Type B pancreatic cell (in vitro differentiated cells): Measurements from ENCODE around the gene ASB5. TPM values are rescaled to one million over a fixed set of nuclear protein-coding genes. Genes with fewer than 3 reads are reported as not detected.
"Not testable (repeated sequence)": the region's sequence is repeated elsewhere in the genome, so short reads cannot be mapped to it uniquely, and the experiment has no call there.

Experiments
- DNase-seq: peaks from one replicate; pipeline ENCODE4 v3.0.0; 2021; ENCODE audit warnings: mixed read lengths; ENCODE audit not compliant: unreplicated experiment; ENCODE audit errors: extremely low spot score
- H3K27ac Mint-ChIP-seq: 2 replicates; pipeline ENCODE4 v1.8.0; 2021; ENCODE audit warnings: mild to moderate bottlenecking, mixed read lengths
- H3K27me3 Mint-ChIP-seq: 2 replicates; pipeline ENCODE4 v1.8.0; 2021; ENCODE audit warnings: mixed read lengths
- H3K36me3 Mint-ChIP-seq: 2 replicates; pipeline ENCODE4 v1.8.0; 2021; ENCODE audit warnings: mixed read lengths
- H3K4me1 Mint-ChIP-seq: one replicate; pipeline ENCODE4 v1.8.0; 2021; ENCODE audit warnings: mixed read lengths; ENCODE audit not compliant: unreplicated experiment
- H3K4me3 Mint-ChIP-seq: 2 replicates; pipeline ENCODE4 v1.8.0; 2021; ENCODE audit warnings: mild to moderate bottlenecking, mixed read lengths
- H3K9me3 Mint-ChIP-seq: 2 replicates; pipeline ENCODE4 v1.8.0; 2021; ENCODE audit warnings: mixed read lengths
- total RNA-seq: library from RNA; stranded (reverse); gene quantifications from 2 replicates; pipeline ENCODE4 v1.2.1, GENCODE V29; 2021; ENCODE audit warnings: low replicate concordance
- TF ChIP-seq, protein P1 (sequence below): fragments of 200-600 bp; sonication (generic); conservative IDR thresholded peaks from 2 replicates; pipeline ENCODE4 v1.5.0; 2021; ENCODE audit warnings: antibody characterized with exemption, mild to moderate bottlenecking

Gene ASB5
- total RNA-seq, 1 donor from 2014 or later = not detected

DNA sequence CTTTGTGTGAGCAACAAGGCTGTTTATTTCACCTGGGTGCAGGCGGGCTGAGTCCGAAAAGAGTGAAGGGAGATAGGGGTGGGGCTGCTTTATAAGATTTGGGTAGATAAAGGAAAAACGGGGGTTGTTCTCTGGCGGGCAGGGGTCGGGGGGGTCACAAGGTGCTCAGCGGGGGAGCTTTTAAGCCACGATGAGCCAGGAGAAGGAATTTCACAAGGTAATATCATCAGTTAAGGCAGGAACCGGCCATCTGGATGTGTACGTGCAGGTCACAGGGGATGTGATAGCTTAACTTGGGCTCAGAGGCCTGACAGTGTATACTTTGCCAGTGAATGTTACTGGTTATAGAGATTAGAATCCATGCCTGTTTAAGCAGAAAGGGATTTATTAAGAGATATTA, 31.0 kb upstream of the ASB5 start:
- Mint-ChIP-seq H3K9me3 (no peaks in the 10 kb centered on the region), H3K36me3 (no peaks in the 10 kb centered on the region), H3K27ac (no peak overlapping the region), H3K4me3 (no peak overlapping the region), H3K27me3 (no peaks in the 10 kb centered on the region), H3K4me1 (no peaks in the 10 kb centered on the region)
- no peak for DNase-seq
- TF ChIP-seq, protein P1, sequence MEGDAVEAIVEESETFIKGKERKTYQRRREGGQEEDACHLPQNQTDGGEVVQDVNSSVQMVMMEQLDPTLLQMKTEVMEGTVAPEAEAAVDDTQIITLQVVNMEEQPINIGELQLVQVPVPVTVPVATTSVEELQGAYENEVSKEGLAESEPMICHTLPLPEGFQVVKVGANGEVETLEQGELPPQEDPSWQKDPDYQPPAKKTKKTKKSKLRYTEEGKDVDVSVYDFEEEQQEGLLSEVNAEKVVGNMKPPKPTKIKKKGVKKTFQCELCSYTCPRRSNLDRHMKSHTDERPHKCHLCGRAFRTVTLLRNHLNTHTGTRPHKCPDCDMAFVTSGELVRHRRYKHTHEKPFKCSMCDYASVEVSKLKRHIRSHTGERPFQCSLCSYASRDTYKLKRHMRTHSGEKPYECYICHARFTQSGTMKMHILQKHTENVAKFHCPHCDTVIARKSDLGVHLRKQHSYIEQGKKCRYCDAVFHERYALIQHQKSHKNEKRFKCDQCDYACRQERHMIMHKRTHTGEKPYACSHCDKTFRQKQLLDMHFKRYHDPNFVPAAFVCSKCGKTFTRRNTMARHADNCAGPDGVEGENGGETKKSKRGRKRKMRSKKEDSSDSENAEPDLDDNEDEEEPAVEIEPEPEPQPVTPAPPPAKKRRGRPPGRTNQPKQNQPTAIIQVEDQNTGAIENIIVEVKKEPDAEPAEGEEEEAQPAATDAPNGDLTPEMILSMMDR = no peak

DNA sequence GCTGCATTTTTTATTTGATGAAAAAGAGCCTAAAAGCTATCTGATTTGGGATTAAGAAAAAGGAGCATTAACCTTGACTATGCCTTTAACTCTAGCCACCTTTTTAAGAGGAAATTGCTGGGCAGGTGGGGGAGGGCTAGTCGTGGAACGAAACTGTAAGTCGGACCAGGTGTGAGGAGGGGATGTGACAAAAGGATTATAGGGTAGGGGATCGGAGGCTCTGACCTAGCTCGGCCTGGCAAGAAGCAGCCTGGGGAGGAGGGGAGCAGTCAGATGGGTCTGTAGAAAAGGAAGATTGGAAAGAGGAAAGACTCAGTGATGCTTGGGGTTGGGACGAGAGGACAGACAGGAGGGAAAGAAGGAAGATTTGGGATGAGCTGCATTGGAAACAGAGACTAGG, 29.6 kb upstream of the ASB5 start:
- TF ChIP-seq, protein P1 = no peak
- Mint-ChIP-seq H3K36me3 (no peaks in the 10 kb centered on the region), H3K27ac (no peak overlapping the region), H3K4me1 (no peaks in the 10 kb centered on the region), H3K27me3 (no peaks in the 10 kb centered on the region), H3K9me3 (no peaks in the 10 kb centered on the region), H3K4me3 (no peak overlapping the region)
- DNase-seq = no peak

DNA sequence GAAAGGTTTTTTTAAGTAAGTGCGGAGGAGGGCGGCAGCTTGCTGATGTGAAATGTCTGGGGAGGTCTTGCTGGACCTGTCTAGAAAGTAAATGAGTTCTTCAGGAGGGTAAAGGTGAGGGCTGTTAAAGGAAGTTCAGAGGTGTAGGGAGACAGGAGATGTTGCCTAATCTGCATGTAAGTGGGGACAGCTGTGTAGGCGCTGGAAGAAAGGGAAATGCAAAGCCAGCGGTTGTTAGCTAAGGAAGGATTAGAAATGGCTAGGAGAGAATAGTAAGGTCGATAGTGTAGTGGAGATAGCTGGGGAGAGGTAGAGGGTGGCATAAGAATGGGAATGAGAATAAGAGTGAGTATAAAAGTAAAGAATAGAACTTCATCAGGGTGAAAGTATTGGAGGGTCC, 26.9 kb upstream of the ASB5 start:
- not testable (repeated sequence) for H3K4me1 Mint-ChIP-seq, H3K4me3 Mint-ChIP-seq, DNase-seq, H3K9me3 Mint-ChIP-seq, H3K36me3 Mint-ChIP-seq, H3K27ac Mint-ChIP-seq, H3K27me3 Mint-ChIP-seq

DNA sequence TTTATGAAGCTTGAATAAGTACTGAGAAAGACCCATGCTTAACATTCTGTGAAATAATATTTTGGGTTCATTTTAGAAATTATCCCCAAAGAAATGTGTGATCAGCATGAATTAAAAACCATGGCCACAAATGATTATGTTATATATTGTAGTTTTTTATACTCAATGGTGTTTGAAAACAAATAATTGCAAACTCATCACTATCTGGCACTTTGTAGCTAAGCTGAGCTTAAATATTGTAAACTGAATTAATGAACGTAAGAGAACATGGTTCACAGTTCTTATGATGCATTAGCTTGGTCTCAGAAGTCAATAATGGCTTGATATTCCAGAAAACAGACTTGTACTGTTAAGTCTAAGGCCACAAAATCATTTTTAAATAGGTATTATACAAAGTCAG, 24.6 kb upstream of the ASB5 start:
- Mint-ChIP-seq H3K9me3 (no peaks in the 10 kb centered on the region), H3K4me3 (no peak overlapping the region), H3K27ac (no peak overlapping the region), H3K27me3 (no peaks in the 10 kb centered on the region), H3K4me1 (no peaks in the 10 kb centered on the region), H3K36me3 (no peaks in the 10 kb centered on the region)
- TF ChIP-seq, protein P1 = no peak
- no peak for DNase-seq

DNA sequence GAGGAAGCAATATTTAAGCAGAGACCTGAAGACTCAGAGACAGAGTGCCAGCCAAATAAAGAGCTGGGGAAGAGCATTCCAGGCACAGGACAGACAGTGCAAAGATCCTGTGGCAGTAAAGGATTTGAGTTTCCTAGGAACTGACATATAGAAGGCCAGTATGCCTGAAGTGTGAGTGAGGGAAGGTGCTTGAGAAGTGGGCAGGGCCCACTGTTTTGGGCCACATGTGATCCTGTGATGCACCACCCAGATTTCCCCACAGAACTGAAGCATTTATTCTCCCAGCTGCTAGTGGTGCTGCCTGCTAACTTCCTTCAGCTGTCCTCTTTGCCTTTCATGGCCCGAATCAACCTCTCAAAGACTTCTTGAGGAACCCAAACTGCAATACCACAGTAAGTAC, 23.9 kb upstream of the ASB5 start:
- H3K4me3 Mint-ChIP-seq = no peak overlapping the region
- no peaks in the 10 kb centered on the region for H3K36me3 Mint-ChIP-seq
- no peak for DNase-seq
- H3K27ac Mint-ChIP-seq = no peak overlapping the region
- H3K27me3 Mint-ChIP-seq = no peaks in the 10 kb centered on the region
- H3K4me1 Mint-ChIP-seq = no peaks in the 10 kb centered on the region
- TF ChIP-seq, protein P1 = no peak
- no peaks in the 10 kb centered on the region for H3K9me3 Mint-ChIP-seq

DNA sequence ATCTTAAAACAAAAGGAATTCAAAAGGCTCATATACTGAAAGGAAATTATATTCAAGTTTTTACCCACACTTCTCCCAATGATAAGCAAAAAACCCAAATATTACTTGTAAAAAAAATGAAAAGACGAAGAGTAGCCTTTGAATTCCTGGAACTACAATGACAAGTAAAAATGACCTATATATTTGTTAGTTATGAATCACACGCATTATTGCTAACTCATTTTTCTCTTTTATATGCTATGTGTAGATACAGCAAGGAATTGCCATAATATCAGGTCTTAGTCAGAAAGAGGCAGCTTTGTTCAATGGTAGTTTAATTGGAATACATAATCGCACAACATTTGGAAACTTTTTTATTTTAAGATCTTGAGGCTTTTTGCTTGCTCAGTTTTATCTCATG, 22.7 kb upstream of the ASB5 start:
- no peaks in the 10 kb centered on the region for H3K27me3 Mint-ChIP-seq

More for the DNA sequence above, 22.7 kb upstream of the ASB5 start:
- Mint-ChIP-seq H3K4me3 (no peak overlapping the region), H3K36me3 (no peaks in the 10 kb centered on the region), H3K27ac (no peak overlapping the region), H3K9me3 (no peaks in the 10 kb centered on the region), H3K4me1 (no peaks in the 10 kb centered on the region)
- TF ChIP-seq, protein P1 = no peak
- no peak for DNase-seq
